Measurements from ENCODE around the gene TTC28. TPM values are rescaled to one million over a fixed set of nuclear protein-coding genes. Genes with fewer than 3 reads are reported as not detected.

Gene TTC28
- total RNA-seq, 4 donors from 2014 or later, result 49.8 to 99.7 (median 79.7) TPM

DNA sequence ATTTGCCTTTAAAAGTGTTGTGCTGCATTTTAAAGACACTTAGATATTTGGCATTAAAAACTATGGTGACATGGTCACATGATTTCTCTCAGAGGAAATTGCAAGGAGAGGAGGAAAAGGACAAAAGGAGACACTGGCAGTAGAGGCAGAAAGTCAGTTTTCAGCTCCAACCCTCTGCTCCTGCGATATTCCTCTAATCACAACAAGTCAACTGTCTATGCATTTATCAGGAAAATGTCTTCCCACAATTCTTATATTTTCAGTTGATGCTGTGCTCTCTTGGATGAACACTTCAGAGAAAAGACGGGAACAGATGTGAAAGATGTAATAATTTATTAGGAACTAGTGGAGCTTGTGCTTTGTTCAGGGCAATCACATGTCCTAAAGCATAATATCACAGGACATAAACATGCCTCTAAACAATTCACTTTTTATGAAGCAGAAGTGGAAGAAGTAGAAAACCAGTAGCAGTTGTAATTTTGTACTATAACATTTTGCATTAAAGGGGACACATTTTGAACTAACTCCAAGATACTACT lies 419.8 kb downstream of the TTC28 start:
- no peaks in the 10 kb centered on the region for H3K9me3 ChIP-seq
- 81 to 84% methylated on average over 2 of the region's 2 CpGs for WGBS, 2 donors
- H3K4me3 ChIP-seq (replicated peaks in 1 of 3), result no peak overlapping the region
- no peaks in the 10 kb centered on the region for H3K36me3 ChIP-seq
- H3K4me1 ChIP-seq, result peaks cover 0 to 4% of the 10 kb centered on the region in 2 donors
- no peak for DNase-seq
- TF ChIP-seq POLR2A (IDR thresholded peaks at IDR 0.05), result no peak
- TF ChIP-seq, protein P1, sequence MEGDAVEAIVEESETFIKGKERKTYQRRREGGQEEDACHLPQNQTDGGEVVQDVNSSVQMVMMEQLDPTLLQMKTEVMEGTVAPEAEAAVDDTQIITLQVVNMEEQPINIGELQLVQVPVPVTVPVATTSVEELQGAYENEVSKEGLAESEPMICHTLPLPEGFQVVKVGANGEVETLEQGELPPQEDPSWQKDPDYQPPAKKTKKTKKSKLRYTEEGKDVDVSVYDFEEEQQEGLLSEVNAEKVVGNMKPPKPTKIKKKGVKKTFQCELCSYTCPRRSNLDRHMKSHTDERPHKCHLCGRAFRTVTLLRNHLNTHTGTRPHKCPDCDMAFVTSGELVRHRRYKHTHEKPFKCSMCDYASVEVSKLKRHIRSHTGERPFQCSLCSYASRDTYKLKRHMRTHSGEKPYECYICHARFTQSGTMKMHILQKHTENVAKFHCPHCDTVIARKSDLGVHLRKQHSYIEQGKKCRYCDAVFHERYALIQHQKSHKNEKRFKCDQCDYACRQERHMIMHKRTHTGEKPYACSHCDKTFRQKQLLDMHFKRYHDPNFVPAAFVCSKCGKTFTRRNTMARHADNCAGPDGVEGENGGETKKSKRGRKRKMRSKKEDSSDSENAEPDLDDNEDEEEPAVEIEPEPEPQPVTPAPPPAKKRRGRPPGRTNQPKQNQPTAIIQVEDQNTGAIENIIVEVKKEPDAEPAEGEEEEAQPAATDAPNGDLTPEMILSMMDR (IDR thresholded peaks at IDR 0.05), result no peak
- intact Hi-C loops (cut with DNase I), result no loop called here
- no peaks in the 10 kb centered on the region for H3K27me3 ChIP-seq
- H3K27ac ChIP-seq, result no peak overlapping the region

DNA sequence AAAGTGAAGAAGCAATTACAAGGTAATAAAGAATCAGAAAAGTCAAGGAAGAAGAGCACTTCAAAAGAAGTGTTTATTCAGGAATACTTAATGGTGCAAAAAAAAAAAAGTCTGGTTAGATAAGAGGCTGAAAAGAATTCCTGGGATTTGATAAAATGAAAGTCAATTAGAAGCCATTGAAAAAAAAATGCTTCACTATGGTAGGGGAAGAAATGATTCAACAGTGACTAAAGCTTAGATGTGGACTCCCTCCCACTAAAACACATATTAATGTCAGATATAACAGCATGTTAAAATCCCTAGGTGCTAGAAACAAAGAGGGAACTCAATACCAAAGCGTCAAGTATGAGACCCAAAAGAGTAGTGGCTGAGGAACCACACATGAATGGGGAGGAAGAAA lies 425.2 kb downstream of the TTC28 start:
- no peak overlapping the region for H3K4me3 ChIP-seq (replicated peaks in 1 of 3)
- H3K4me1 ChIP-seq, result peaks cover 4 to 6% of the 10 kb centered on the region in 2 donors
- no peak for TF ChIP-seq POLR2A (IDR thresholded peaks at IDR 0.05)
- TF ChIP-seq, protein P1 (IDR thresholded peaks at IDR 0.05), result no peak
- no peaks in the 10 kb centered on the region for H3K9me3 ChIP-seq
- no peaks in the 10 kb centered on the region for H3K36me3 ChIP-seq
- 95 to 98% methylated on average over 1 of the region's 1 CpG for WGBS, 2 donors
- no peaks in the 10 kb centered on the region for H3K27me3 ChIP-seq
- no peak for DNase-seq
- H3K27ac ChIP-seq, result no peak overlapping the region
- intact Hi-C loops (cut with DNase I), result no loop called here

DNA sequence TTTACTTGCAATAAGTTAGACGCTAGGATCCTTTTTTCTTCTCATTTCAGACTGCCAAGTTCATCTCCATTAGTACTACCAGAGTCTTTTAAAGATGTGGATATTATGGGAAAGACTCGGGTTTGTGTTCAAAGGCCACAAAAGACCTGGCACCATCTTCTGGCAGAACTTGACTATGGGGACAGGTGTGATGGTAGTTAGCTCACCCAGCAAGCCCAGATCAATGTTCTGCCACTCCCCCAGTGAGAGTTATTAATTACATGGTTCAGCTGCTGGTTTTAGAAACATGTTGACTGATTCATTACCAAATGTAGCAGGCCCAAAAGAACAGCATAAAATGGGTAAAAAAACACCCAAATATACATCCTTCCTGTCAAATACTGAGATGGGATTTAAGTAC lies 427.1 kb downstream of the TTC28 start:
- H3K36me3 ChIP-seq, result no peaks in the 10 kb centered on the region
- no peak for TF ChIP-seq POLR2A (IDR thresholded peaks at IDR 0.05)
- TF ChIP-seq, protein P1 (IDR thresholded peaks at IDR 0.05), result no peak
- no peak overlapping the region for H3K4me3 ChIP-seq (replicated peaks in 1 of 3)
- H3K27ac ChIP-seq, result no peak overlapping the region
- intact Hi-C loops (cut with DNase I), result no loop called here
- peaks cover 9 to 16% of the 10 kb centered on the region in 2 donors for H3K4me1 ChIP-seq
- no peaks in the 10 kb centered on the region for H3K27me3 ChIP-seq
- no peak for DNase-seq
- H3K9me3 ChIP-seq, result no peaks in the 10 kb centered on the region
- WGBS, 2 donors, result 73 to 93% methylated on average over 2 of the region's 2 CpGs

DNA sequence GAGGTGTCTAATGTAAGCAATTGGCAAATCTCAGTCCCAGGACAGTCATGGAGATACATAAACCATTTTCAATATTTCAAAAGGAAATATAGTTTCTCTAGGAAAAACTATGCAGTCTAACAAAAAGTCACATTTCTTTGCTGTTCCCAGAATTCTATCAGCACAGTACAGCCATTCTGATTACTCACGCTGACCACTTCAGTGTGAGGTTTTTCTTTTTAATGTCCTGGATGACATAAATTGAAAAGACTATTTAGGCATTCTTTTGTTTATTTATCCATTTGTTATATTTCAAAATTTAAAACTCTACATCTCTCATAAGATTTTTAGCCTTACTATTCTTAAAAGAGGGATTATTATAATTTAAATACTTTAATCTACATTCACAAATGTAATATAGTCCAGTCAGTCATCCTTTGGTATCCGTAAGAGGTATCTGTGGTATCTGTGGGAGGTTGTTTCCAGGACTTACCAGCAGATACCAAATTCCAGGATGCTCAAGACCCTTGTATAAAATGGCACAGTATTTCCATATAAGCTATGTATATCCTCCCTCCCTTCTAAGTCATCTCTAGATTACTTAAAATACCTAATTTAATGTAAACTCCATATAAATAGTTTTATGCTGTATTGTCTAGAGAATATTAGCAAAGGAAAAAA lies 429.5 kb downstream of the TTC28 start:
- H3K27ac ChIP-seq, result no peak overlapping the region
- H3K36me3 ChIP-seq, result no peaks in the 10 kb centered on the region
- no peaks in the 10 kb centered on the region for H3K27me3 ChIP-seq
- no peak for TF ChIP-seq POLR2A (IDR thresholded peaks at IDR 0.05)
- TF ChIP-seq, protein P1 (IDR thresholded peaks at IDR 0.05), result no peak
- 93 to 99% methylated on average over 2 of the region's 2 CpGs for WGBS, 2 donors
- H3K9me3 ChIP-seq, result no peaks in the 10 kb centered on the region
- H3K4me1 ChIP-seq, result peaks cover 9 to 26% of the 10 kb centered on the region in 2 donors
- no peak for DNase-seq
- no peak overlapping the region for H3K4me3 ChIP-seq (replicated peaks in 1 of 3)
- intact Hi-C loops (cut with DNase I), result no loop called here

DNA sequence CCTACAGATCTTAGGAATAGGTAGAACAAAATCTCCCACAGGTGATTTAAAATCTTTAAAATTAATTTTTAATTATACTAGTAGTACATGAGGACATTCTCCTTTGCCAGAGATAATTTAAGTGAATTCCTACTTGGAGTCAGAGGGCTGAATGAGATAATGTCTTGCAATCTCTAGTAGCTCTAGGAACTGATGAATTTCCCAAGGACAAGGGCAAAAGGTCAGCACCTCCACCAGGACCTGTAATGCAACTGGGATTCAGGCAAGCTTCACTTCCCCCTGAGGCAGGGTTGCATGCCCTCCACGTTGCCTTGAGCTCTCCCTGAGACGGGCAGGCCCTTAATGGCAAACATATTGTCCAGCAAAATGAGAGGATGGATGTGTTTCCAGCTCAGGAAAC lies 430.2 kb downstream of the TTC28 start:
- no peak for DNase-seq
- Histone ChIP-seq H3K4me1 (peaks cover 9 to 32% of the 10 kb centered on the region in 2 donors), H3K27ac (no peak overlapping the region), H3K4me3 (replicated peaks in 1 of 3) (no peak overlapping the region), H3K36me3 (no peaks in the 10 kb centered on the region), H3K27me3 (no peaks in the 10 kb centered on the region), H3K9me3 (no peaks in the 10 kb centered on the region)
- 87 to 90% methylated on average over 2 of the region's 2 CpGs for WGBS, 2 donors
- intact Hi-C loops (cut with DNase I), result no loop called here
- TF ChIP-seq, protein P1 (IDR thresholded peaks at IDR 0.05), result no peak
- TF ChIP-seq POLR2A (IDR thresholded peaks at IDR 0.05), result no peak

All from thyroid gland (tissue), 4 donors.